Left colon (tissue), 2 donors: ENCODE measurements around the gene PRR19. TPM values are rescaled to one million over a fixed set of nuclear protein-coding genes. Genes with fewer than 3 reads are reported as not detected.
A peak's percentile ranks its signal among the peaks of the same experiment; 100 is the strongest.

Source experiments
- ATAC-seq: fragments of 200-7000 bp; cut with Tn5 transposase; one replicate; pipeline ENCODE4 v1.9.1; 2020; ENCODE audit warnings: mild to moderate bottlenecking, moderate library complexity
- DNase-seq, 2 donors: peaks; one replicate each; pipeline ENCODE4 v3.0.0-alpha.2; 2020
- intact Hi-C, 2 donors: fragments of 100-400 bp; cut with DNase I in 1 of 2; cut with micrococcal nuclease in 1 of 2; formaldehyde crosslinking; loops; one replicate each; pipeline versions ENCODE4 v1.11.2 to v1.14.0; 2022; cut with DNase I, micrococcal nuclease
- total RNA-seq, 2 donors: library from RNA; stranded (reverse); fragmentation: NEBNext Ultra II Directional; extraction: Animal tissue kit (Norgen Biotek cat#: 25700); gene quantifications; one replicate each; pipeline ENCODE4 v1.2.1, GENCODE V29; 2021
- donor health status: DM: no; HTN: no; CAD: no.
- donor health status: DM: yes; HTN: yes; CAD: no.

PRR19 gene
- total RNA-seq, 2 donors from 2014 or later: 0.49 to 0.50 TPM

DNA sequence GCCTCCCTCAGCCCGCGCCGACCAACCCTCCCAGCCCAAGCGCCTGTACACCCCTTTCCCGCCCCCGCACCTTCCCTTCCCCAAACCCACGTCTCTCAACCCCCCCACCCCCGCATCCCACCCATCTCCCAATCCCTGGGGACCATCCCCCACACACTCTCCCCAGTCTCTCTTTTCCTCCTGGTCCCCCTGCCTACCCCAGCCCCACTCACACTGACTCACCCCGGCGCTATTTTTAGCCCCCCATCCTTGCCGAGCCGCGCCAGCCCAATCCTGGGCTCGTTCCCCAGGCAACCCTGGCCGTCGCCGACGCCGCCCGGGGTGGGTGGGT is 21.2 kb upstream of the PRR19 start:
- DNase-seq (no peak), ATAC-seq (no peak)
- intact Hi-C loops: loop anchor here in 1 of 2 donors (5.0 kb wide), 1 partner anchor 33 kb away; no protein-coding TSS in a partner anchor

- intact Hi-C loops: loop anchor here in 1 of 2 donors (5.0 kb wide), 1 partner anchor 34 kb away; no protein-coding TSS in a partner anchor
- ATAC-seq: no peak
- DNase-seq: peak in 1 of 2 donors; percentile 60
These were observed 20.6 kb upstream of the PRR19 start for GRCh38 chr19:42281146-42281826.

- DNase-seq: no peak
- intact Hi-C loops: loop anchor here in 1 of 2 donors (5.0 kb wide), 1 partner anchor 35 kb away; no protein-coding TSS in a partner anchor
- no peak for ATAC-seq
These were observed 19.8 kb upstream of the PRR19 start for GRCh38 chr19:42281827-42282762.

- ATAC-seq: no peak
- DNase-seq: no peak
- intact Hi-C loops: loop anchor here in 1 of 2 donors (5.0 kb wide), 1 partner anchor 36 kb away; no protein-coding TSS in a partner anchor
These were observed 19.1 kb upstream of the PRR19 start for GRCh38 chr19:42282819-42283187.

GRCh38 chr19:42283188-42284065 is 18.5 kb upstream of the PRR19 start:
- peak; percentile 78 for ATAC-seq
- DNase-seq: peak; percentile 94 to 96
- intact Hi-C loops: loop anchor here in 1 of 2 donors (5.0 kb wide), 1 partner anchor 36 kb away; no protein-coding TSS in a partner anchor

DNA sequence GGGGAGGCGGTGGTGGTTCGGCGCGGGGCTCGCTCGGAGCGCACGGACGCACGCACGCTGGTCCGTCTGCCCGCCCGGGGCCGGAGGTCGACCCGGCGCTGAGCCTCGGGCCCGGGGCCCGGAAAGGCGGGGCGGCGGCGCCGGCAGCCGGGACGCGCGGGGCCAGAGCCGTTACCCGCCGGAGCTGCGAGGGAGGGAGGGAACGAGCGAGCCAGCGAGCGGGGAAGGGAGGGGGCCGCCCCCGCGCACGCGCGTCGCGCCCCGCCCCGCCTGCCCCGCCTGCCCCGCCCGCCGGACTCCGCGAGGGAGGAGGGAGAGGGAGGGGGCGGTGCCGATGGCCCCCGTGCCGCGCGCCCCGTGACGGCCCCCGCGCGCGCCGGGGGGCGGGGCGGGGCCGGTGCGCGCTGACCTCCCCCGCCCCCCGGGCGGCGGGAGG is 17.8 kb upstream of the PRR19 start:
- ATAC-seq (peak; percentile 57), DNase-seq (peak; percentile 79 to 83)
- intact Hi-C loops: loop anchor here in 1 of 2 donors (5.0 kb wide), 1 partner anchor 37 kb away; no protein-coding TSS in a partner anchor

- DNase-seq: no peak
- ATAC-seq: no peak
- intact Hi-C loops: loop anchor here in 1 of 2 donors (5.0 kb wide), 1 partner anchor 37 kb away; no protein-coding TSS in a partner anchor
These were observed 17.2 kb upstream of the PRR19 start for GRCh38 chr19:42284591-42285341.

DNA sequence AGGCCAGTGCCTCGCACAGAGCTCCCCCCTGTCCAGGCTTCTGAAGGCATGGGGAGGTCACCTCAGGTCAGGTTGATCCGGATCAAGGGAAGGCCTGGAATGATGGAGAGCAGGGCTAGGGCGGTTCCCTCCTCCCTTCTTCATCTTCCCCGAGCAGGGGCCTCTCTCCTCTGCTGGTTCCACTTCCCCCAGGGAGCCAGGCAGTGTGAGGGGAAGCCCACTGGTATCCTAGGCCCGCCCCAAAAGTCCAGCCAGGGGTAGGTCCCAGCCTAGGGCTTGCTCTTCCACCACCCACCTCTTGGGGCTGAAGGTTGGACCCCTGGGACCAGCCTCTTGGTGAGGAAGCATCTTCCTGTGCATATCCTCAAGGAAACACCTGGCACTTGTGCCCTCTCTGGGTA is 16.4 kb upstream of the PRR19 start:
- DNase-seq (no peak), ATAC-seq (no peak)
- intact Hi-C loops: no loop called here

- intact Hi-C loops: no loop called here
- DNase-seq (no peak), ATAC-seq (no peak)
These were observed 16.0 kb upstream of the PRR19 start for GRCh38 chr19:42285988-42286348.

- no peak for ATAC-seq
- intact Hi-C loops: no loop called here
- no peak for DNase-seq
These were observed 15.4 kb upstream of the PRR19 start for GRCh38 chr19:42286349-42287016.

- intact Hi-C loops: no loop called here
- DNase-seq: no peak
These were observed 14.7 kb upstream of the PRR19 start for GRCh38 chr19:42287017-42287826.

GRCh38 chr19:42287827-42288107 is 14.2 kb upstream of the PRR19 start:
- no peak for ATAC-seq
- DNase-seq: no peak
- intact Hi-C loops: no loop called here

More at GRCh38 chr19:42287017-42287826, 14.7 kb upstream of the PRR19 start:
- ATAC-seq: no peak

DNA sequence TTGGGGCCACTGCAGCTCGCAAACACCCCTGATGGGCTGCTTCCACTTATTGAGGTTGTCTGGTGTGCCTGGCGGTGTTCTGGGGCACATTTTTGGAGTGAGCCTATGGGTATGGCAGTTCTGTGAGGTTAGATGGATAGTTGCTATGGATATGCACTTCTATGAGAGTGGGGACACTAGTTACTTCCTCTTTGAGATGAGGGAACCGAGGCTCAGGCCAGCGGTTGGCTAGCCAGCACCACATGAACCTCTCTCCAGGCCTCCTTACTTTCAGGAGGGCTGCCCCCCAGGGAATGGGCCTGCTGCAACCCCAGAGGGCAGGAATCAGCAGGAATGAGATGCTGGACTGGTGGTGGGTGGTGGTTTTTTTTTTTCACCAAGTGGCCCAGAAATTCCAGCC is 13.5 kb upstream of the PRR19 start:
- DNase-seq (no peak), ATAC-seq (no peak)
- intact Hi-C loops: no loop called here

- ATAC-seq: no peak
- DNase-seq: no peak
- intact Hi-C loops: no loop called here
These were observed 12.9 kb upstream of the PRR19 start for GRCh38 chr19:42288881-42289555.

DNA sequence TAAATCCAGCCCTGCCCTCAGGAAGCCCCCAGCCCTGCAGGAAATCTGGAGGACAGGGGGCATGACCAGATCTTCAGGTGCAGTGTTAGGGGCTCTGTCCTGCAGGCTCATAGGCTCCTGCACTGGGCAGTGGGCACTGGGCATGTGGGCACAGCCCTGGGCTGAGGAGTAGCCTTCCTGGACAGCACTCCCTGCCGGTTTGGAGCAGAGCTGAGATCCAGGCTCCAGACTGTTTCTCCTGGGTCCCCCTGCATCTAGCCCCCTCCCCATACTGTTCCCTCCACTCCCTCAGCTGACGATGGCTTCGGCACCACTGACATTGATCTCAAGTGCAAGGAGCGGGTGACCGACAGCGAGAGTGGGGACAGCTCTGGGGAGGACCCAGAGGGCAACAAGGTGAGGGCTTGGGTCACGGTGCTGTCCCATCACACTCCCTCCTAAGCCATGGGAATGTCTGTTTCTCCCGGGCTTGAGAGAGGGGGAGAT is 12.3 kb upstream of the PRR19 start:
- intact Hi-C loops: no loop called here
- ATAC-seq (no peak), DNase-seq (no peak)

GRCh38 chr19:42290136-42290522 is 11.8 kb upstream of the PRR19 start:
- ATAC-seq (no peak), DNase-seq (no peak)
- intact Hi-C loops: no loop called here
